Skeletal muscle satellite cell (primary cell): Measurements from ENCODE around the gene SLC15A3.
A peak's percentile ranks its signal among the peaks of the same experiment; 100 is the strongest.

ENCODE experiments used
- H3K27me3 ChIP-seq: 2 replicates; pipeline ENCODE4 v1.7.0; 2013; ENCODE audit warnings: low read length; ENCODE audit not compliant: control insufficient read depth, insufficient read depth
- H3K36me3 ChIP-seq: 2 replicates; pipeline ENCODE4 v1.7.0; 2013; ENCODE audit warnings: mild to moderate bottlenecking, control low read depth, low read length; ENCODE audit not compliant: insufficient read depth
- H3K4me1 ChIP-seq: 2 replicates; pipeline ENCODE4 v1.7.0; 2013; ENCODE audit warnings: low read length; ENCODE audit not compliant: control insufficient read depth, insufficient read depth
- H3K4me2 ChIP-seq: 2 replicates; pipeline ENCODE4 v1.7.0; 2013; ENCODE audit warnings: mild to moderate bottlenecking, low read length
- H3K4me3 ChIP-seq: 2 replicates; pipeline ENCODE4 v1.7.0; 2013; ENCODE audit warnings: low read length
- H3K9ac ChIP-seq: 2 replicates; pipeline ENCODE4 v1.7.0; 2013; ENCODE audit warnings: mild to moderate bottlenecking, low read depth, low read length, moderate library complexity
- H3K9me3 ChIP-seq: replicated peaks from 2 replicates; pipeline ENCODE4 v1.7.0; 2013; ENCODE audit warnings: mild to moderate bottlenecking, control low read depth, low read length

The SLC15A3 gene

DNA sequence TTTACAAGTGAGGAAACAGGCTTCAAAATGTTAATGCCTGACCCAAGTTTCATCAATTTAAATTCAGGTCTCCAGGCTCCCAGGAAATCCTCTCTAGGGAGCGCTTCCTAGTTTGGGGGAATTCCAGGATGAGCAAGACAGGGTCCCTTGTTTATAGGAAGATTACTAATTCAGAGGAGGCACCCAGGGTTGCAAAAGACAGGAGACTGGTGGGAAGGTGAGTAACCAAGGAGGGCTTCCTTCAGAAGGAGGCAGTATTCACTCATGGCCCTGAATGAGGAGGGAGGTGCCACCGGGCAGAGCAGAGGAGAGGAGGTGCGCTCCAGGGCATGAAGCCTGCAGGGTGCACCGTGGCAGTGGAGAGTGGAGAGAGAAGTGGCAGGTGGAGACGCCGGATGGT is 26.1 kb downstream of the SLC15A3 start:
- Histone ChIP-seq H3K4me3 (peak overlapping the region; percentile 77), H3K27me3 (peaks cover 7% of the 10 kb centered on the region), H3K9ac (no peak overlapping the region), H3K36me3 (peaks cover 19% of the 10 kb centered on the region), H3K9me3 (no peaks in the 10 kb centered on the region), H3K4me1 (peaks cover 16% of the 10 kb centered on the region), H3K4me2 (peak overlapping the region; percentile 93)

DNA sequence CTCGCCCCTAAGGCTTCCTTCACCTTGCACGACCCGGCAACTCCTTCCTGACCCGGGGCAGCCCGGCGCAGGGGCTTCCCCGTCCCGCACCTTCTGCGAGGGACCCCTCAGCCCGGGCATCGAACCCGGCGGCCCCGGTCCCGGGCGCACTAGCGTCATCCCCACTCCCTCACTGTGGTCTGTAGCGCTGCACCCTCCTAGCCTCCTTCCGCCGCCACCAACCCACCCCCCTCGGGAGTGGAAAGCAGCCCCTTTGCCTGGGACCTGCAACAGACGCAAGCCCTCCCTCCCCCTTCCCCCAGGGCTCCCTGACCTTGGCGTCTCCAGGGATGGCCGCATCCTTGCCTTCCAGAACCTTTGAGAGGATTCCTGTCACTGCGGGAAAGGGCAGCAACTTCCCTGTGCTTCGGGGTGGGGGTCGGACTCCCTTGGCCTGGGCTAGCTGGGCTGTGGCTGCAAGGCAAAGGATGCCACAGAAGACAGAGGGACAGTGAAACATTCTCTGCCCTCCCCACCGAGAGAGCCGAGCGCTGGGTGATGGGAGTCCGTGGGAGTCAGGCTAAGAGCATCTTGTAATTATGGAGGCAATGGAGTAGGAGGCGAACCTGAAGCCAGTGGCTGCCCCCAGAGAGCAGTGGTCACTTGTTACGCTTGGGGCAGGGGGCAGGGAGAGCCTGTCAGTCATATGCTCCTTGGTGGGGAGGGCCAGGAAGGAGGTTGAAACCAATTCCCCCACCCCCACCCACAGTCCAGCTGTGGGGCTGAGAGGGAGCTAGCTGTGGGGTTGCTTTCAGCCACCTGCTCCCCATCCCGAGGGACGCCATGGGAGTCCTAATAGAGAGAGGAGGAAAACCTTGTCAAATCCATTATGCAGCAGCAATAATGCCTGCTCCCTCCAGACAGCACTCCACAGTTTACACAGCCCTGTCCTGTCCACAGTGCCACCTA is 26.8 kb downstream of the SLC15A3 start:
- Histone ChIP-seq H3K9ac (peak overlapping the region; percentile 77), H3K36me3 (peaks cover 25% of the 10 kb centered on the region), H3K4me2 (peak overlapping the region; percentile 93), H3K9me3 (no peaks in the 10 kb centered on the region), H3K4me1 (peaks cover 16% of the 10 kb centered on the region), H3K27me3 (peaks cover 7% of the 10 kb centered on the region), H3K4me3 (peak overlapping the region; percentile 77)

DNA sequence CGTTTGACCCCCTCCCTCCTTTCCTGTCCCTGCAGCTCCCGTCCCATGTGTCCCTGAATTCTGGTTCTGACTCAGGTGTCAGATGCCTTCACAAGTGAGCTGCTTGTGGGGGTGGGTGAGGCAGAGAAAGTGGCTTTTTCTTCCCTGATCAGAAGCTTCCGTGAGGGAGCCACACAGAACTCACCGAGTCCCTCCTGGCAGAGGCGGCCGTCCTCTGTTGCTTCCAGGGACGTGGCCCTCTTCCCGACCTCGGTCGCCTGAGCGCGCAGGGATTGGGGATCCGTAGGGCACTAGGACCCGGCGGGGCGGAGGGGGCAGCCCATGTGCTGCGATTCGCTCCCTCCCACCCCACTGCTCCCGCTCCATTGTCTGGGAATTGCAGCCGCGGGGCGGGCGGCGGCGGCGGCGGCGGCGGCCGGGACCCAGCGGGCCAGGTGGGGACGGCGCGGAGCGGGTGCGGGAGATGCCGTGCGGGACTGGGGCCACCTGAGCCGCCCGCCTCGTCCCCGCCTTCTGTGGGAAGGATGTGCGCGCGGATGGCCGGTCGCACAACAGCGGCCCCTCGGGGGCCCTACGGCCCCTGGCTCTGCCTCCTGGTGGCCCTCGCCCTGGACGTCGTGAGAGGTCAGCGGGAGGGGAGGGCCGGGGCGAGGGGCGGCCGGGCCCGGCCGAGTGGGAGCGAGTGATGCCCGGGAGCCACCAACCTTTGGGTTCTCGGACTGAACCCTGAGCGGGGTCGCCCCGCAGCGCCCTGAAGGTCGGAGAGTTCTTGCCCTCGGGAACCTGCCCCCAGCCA is 27.7 kb downstream of the SLC15A3 start, which contains the start of gene TMEM132A:
TMEM132A (plus strand) TSS at position 351 of the 796 bp plus-strand sequence; CDS start at position 525, 174 bp downstream.
- Histone ChIP-seq H3K9me3 (no peaks in the 10 kb centered on the region), H3K27me3 (peaks cover 7% of the 10 kb centered on the region), H3K9ac (peak within 1 kb of the TSS; percentile 77), H3K4me3 (peak within 1 kb of the TSS; percentile 77), H3K4me2 (peak within 1 kb of the TSS; percentile 93), H3K4me1 (peaks cover 16% of the 10 kb centered on the region), H3K36me3 (peaks cover 25% of the 10 kb centered on the region)

DNA sequence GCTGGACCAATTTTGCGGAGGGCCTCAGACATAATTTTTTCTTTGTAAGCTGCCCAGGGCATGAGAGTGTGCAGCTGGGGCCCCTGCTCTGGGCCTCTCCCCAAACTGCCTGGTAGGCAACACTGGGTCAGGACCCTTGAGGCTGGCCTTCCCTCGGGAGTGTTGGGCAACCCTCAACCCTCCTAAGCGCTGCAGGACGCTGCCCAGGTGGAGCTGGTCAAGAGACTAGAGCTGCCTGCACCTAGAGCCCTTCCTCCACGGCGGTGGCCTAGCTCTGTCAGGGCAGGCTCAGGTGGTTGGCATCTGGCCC is 28.2 kb downstream of the SLC15A3 start:
- Histone ChIP-seq H3K4me3 (peak overlapping the region; percentile 77), H3K9me3 (no peaks in the 10 kb centered on the region), H3K36me3 (peaks cover 25% of the 10 kb centered on the region), H3K4me1 (peaks cover 22% of the 10 kb centered on the region), H3K27me3 (peaks cover 7% of the 10 kb centered on the region), H3K4me2 (peak overlapping the region; percentile 93), H3K9ac (peak overlapping the region; percentile 56)

DNA sequence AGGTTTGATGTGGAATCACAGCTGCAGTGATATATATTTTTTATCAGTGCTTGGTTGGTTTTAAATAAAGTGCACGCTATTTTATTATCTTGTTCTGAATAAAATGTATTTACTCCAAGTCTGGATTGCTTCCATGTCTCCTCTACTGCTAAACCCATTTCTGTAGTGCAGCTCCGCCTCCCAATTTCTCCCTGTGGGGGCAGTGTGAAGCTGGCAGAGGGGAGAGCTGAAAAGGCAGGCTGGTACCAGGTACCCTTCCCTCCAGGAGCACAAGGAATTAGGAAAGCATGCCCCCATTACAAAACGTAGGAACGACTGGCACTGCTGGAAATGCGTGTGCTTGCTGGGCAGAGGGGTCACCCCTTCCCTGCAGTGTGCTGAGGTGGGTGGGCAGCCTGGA is 28.6 kb downstream of the SLC15A3 start:
- H3K9ac ChIP-seq, result no peak overlapping the region
- peaks cover 7% of the 10 kb centered on the region for H3K27me3 ChIP-seq
- H3K9me3 ChIP-seq, result no peaks in the 10 kb centered on the region
- H3K4me1 ChIP-seq, result peaks cover 25% of the 10 kb centered on the region
- H3K36me3 ChIP-seq, result peaks cover 25% of the 10 kb centered on the region
- H3K4me3 ChIP-seq, result no peak overlapping the region
- no peak overlapping the region for H3K4me2 ChIP-seq

DNA sequence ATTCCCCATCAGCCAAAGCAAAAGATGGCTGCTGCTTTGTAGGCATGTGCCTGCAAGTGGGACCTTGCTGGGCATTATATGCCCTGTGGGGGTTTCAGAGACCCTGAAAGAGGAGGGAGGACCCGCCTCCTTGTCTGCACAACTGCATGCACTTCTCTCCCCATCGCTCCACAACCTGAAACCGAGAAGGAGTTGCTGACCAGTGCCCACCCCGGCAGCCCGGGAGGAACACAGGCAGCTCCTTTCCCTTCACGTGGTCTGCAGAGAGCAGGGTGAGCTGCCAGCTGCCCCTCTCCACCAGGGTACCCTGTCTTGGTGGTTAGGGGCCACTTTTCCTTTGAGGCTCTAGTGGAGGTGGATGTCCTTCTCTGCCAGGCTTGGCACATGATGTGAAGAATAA is 29.1 kb downstream of the SLC15A3 start:
- Histone ChIP-seq H3K9me3 (no peaks in the 10 kb centered on the region), H3K27me3 (peaks cover 7% of the 10 kb centered on the region), H3K36me3 (peaks cover 25% of the 10 kb centered on the region)

DNA sequence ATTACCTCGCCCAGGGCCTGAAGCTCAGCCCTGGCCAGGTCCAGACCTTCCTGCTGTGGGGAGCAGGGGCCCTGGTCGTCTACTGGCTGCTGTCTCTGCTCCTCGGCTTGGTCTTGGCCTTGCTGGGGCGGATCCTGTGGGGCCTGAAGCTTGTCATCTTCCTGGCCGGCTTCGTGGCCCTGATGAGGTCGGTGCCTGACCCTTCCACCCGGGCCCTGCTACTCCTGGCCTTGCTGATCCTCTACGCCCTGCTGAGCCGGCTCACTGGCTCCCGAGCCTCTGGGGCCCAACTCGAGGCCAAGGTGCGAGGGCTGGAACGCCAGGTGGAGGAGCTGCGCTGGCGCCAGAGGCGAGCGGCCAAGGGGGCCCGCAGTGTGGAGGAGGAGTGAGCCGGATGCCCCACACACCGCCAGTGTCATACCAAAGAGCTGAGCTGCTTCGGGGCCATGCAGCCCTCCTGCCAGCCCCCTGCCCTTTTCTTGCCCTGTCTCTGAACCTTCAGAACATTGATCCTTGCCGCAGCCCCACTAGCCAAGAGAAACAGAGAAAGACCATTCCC is 30.1 kb downstream of the SLC15A3 start:
- Histone ChIP-seq H3K9ac (no peak overlapping the region), H3K9me3 (no peaks in the 10 kb centered on the region), H3K36me3 (peaks cover 25% of the 10 kb centered on the region)

More for the DNA sequence above, 29.1 kb downstream of the SLC15A3 start:
- Histone ChIP-seq H3K4me1 (peaks cover 25% of the 10 kb centered on the region), H3K4me3 (no peak overlapping the region), H3K9ac (no peak overlapping the region), H3K4me2 (no peak overlapping the region)

DNA sequence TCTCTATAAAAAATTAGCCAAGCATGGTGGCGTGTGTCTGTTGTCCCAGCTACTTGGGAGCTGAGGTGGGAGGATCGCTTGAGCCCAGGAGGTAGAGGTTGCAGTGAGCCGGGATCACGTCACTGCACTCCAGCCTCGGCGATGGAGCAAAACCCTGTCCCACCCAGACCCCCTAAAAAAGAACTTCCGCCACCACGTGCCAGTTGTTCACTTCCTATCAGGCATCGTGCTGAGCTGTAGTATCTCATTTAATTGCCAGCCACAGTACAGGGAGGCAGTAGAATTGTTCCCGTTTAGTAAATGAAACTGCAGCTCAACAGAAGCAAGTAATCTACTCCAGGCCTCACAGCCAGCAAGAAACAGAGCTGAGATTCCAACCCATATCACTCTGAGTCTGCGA is 30.7 kb downstream of the SLC15A3 start:
- Histone ChIP-seq H3K9me3 (no peaks in the 10 kb centered on the region), H3K36me3 (peaks cover 25% of the 10 kb centered on the region), H3K9ac (no peak overlapping the region), H3K27me3 (peaks cover 7% of the 10 kb centered on the region), H3K4me1 (peaks cover 25% of the 10 kb centered on the region), H3K4me2 (no peak overlapping the region), H3K4me3 (no peak overlapping the region)

More for the DNA sequence above, 30.1 kb downstream of the SLC15A3 start:
- Histone ChIP-seq H3K4me3 (no peak overlapping the region), H3K4me2 (no peak overlapping the region), H3K27me3 (peaks cover 7% of the 10 kb centered on the region), H3K4me1 (peaks cover 25% of the 10 kb centered on the region)

DNA sequence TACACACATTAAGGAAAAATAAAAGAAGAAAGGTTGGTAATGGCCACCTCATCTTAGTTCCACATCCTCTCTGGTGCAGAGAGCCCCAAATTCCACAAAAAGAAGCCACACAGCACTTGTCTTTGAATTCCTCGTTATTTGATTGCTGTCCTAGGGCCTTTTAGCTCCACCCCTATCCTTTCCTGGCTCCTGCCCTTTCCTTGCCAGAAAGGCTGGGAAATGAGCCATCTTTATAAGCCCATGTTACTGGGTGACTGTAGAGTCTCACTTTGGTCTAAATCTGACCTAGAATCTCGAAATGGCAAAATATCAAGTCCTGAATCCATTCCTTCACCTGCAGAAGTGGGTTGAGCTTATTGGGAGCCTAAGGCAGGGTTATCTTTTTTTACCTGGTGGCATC is 32.0 kb downstream of the SLC15A3 start:
- H3K27me3 ChIP-seq, result peaks cover 3% of the 10 kb centered on the region
- H3K4me3 ChIP-seq, result no peak overlapping the region
- no peak overlapping the region for H3K9ac ChIP-seq
- peaks cover 22% of the 10 kb centered on the region for H3K4me1 ChIP-seq
- no peaks in the 10 kb centered on the region for H3K9me3 ChIP-seq
- no peak overlapping the region for H3K4me2 ChIP-seq
- H3K36me3 ChIP-seq, result peaks cover 25% of the 10 kb centered on the region

DNA sequence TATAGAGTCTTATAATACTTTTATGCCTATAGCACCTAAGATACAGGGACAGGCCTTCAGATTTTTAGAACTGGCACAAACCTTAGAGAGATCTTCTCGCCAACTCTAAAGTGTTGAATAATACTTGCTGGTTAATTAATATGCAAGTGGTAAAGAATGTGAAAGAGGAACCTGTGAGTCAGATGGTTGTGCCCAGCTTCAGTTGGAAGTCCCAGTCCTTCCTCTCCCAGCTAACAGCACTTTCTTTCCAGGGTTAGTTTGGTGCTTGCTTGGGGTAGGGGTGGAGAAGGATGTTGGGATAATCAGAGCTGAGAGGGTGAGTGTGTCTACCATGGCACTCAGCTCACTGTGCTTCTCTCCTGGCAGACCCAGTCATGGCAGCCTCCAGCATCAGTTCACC is 32.7 kb downstream of the SLC15A3 start:
- H3K4me1 ChIP-seq, result peaks cover 19% of the 10 kb centered on the region
- H3K4me2 ChIP-seq, result no peak overlapping the region
- no peak overlapping the region for H3K4me3 ChIP-seq
- H3K36me3 ChIP-seq, result peaks cover 25% of the 10 kb centered on the region
- no peaks in the 10 kb centered on the region for H3K9me3 ChIP-seq
- H3K9ac ChIP-seq, result no peak overlapping the region
- no peaks in the 10 kb centered on the region for H3K27me3 ChIP-seq

DNA sequence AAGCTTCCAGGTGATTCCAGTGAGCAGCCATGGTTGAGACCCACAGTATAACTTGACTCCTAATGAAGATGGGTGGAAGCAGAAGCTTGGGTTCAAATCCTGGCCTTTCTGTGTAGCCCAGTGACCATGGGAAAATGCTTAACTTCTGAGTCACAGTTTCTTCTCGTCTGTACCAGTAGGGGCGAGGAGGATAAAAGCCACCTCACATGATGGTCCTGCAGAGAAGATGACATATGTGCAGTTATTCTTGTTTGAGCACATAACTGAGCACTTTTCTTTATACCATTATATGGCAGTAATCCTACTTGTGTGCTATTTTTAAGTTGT is 33.1 kb downstream of the SLC15A3 start:
- no peak overlapping the region for H3K4me3 ChIP-seq
- no peak overlapping the region for H3K4me2 ChIP-seq
- peaks cover 25% of the 10 kb centered on the region for H3K36me3 ChIP-seq
- no peaks in the 10 kb centered on the region for H3K9me3 ChIP-seq
- no peak overlapping the region for H3K9ac ChIP-seq
- H3K27me3 ChIP-seq, result no peaks in the 10 kb centered on the region
- H3K4me1 ChIP-seq, result peaks cover 16% of the 10 kb centered on the region
